CD4-positive, alpha-beta T cell (primary cell): ENCODE results near the gene MSANTD1. TPM values are rescaled to one million over a fixed set of nuclear protein-coding genes. Genes with fewer than 3 reads are reported as not detected.

Experiments used
- ATAC-seq: fragments of 200-7000 bp; cut with Tn5 transposase; one replicate; pipeline ENCODE4 v1.10.0; 2022; ENCODE audit warnings: mild to moderate bottlenecking; ENCODE audit not compliant: poor library complexity
- CTCF ChIA-PET: fragments of 350-600 bp; sonication (Branson Sonifier 250); formaldehyde crosslinking; loops from one replicate; lab custom pipeline; 2021; ENCODE audit warnings: antibody characterized with exemption, inconsistent platforms; lab: Charles Lee
- POLR2A ChIA-PET: fragments of 350-600 bp; sonication (Branson Sonifier 250); formaldehyde crosslinking; loops from one replicate; lab custom pipeline; 2021; ENCODE audit warnings: antibody characterized with exemption, inconsistent platforms; lab: Charles Lee
- DNase-seq, 14 experiments: peaks; one replicate each; pipeline ENCODE4 v3.0.0-alpha.2; 2013 to 2020; ENCODE audit warnings: mixed read lengths in 2 of 14
- H3K27ac ChIP-seq, 2 donors: one replicate each; pipeline versions ENCODE4 v1.5.1 to v1.7.0; 2013; ENCODE audit warnings: low read length in 2 of 2, low read depth in 1 of 2, mild to moderate bottlenecking in 1 of 2
- H3K27me3 ChIP-seq, 2 experiments: 1 replicate in 1 of 2; 2 replicates in 1 of 2; pipeline versions ENCODE4 v1.6.1 to v1.7.0; 2013; ENCODE audit warnings: low read length in 2 of 2, control low read depth in 1 of 2, mild to moderate bottlenecking in 1 of 2, moderate library complexity in 1 of 2; ENCODE audit not compliant: insufficient read depth in 2 of 2, control insufficient read depth in 1 of 2
- H3K36me3 ChIP-seq: one replicate; pipeline ENCODE4 v1.6.1; 2013; ENCODE audit warnings: low read length, control low read depth; ENCODE audit not compliant: insufficient read depth
- H3K4me1 ChIP-seq: one replicate; pipeline ENCODE4 v1.6.1; 2013; ENCODE audit warnings: low read length, control low read depth; ENCODE audit not compliant: insufficient read depth
- H3K4me3 ChIP-seq: one replicate; pipeline ENCODE4 v1.5.1; 2013; ENCODE audit warnings: mild to moderate bottlenecking, low read length, moderate library complexity
- H3K9me3 ChIP-seq, 2 experiments: 1 replicate in 1 of 2; 2 replicates in 1 of 2; pipeline versions ENCODE4 v1.6.1 to v1.7.0; 2013; ENCODE audit warnings: low read length in 2 of 2, mild to moderate bottlenecking in 2 of 2, control low read depth in 1 of 2, moderate library complexity in 1 of 2; ENCODE audit not compliant: control insufficient read depth in 1 of 2, insufficient read depth in 1 of 2
- H3K27ac Mint-ChIP-seq: one replicate; pipeline ENCODE4 v1.8.0; 2020; ENCODE audit warnings: mixed read lengths
- H3K27me3 Mint-ChIP-seq: one replicate; pipeline ENCODE4 v1.8.0; 2021; ENCODE audit warnings: mixed read lengths
- H3K36me3 Mint-ChIP-seq: one replicate; pipeline ENCODE4 v1.8.0; 2021; ENCODE audit warnings: low read depth, mixed read lengths
- H3K4me1 Mint-ChIP-seq: one replicate; pipeline ENCODE4 v1.8.0; 2021; ENCODE audit warnings: low read depth, mixed read lengths
- H3K4me3 Mint-ChIP-seq: one replicate; pipeline ENCODE4 v1.8.0; 2020; ENCODE audit warnings: mild to moderate bottlenecking, mixed read lengths
- H3K9me3 Mint-ChIP-seq: one replicate; pipeline ENCODE4 v1.8.0; 2020; ENCODE audit warnings: mixed read lengths
- intact Hi-C, 2 experiments: fragments of 100-400 bp; cut with DNase I in 1 of 2; cut with micrococcal nuclease in 1 of 2; formaldehyde crosslinking; loops; one replicate each; pipeline versions ENCODE4 v1.15.1 to v1.9.0; 2023 to 2025; cut with DNase I, micrococcal nuclease
- total RNA-seq, 174 experiments: library from RNA in 2 of 174; stranded (reverse) in 2 of 174; gene quantifications; one replicate each; pipeline ENCODE4 v1.2.3 and lab custom pipeline; 2021 to 2026
- TF ChIP-seq, protein P1 (sequence below): fragments of 200-600 bp; IDR thresholded peaks from one replicate; pipeline ENCODE4 v1.8.0; 2022; ENCODE audit warnings: antibody characterized with exemption, mild to moderate bottlenecking

The MSANTD1 gene
- total RNA-seq, 2 experiments from 2014 or later, result 0.67 to 0.74 TPM

DNA sequence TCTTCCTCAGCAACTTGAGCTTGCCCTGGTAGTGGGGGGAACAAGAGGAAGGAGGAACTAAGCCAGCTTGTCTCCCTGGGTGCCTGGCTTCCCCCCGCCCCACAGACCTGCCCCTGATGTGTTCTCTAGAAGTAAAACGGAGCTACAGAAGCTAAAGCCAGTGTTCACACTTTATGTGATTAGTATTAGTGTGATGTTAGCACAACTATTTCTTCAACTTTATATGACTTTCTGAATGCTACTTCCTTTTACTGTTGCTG is 54.5 kb downstream of the MSANTD1 start:
- POLR2A ChIA-PET, result interaction anchor here (1.9 kb wide), 1 partner anchor 10 kb away, joined by 7 read pairs; no protein-coding TSS in a partner anchor
- Mint-ChIP-seq H3K36me3 (no peaks in the 10 kb centered on the region), H3K4me1 (peaks cover 84% of the 10 kb centered on the region), H3K9me3 (no peaks in the 10 kb centered on the region), H3K4me3 (peak overlapping the region; percentile 85), H3K27me3 (no peaks in the 10 kb centered on the region), H3K27ac (peak overlapping the region; percentile 85)
- DNase-seq, result peak in 1 of 14 experiments; percentile 22
- no peak for ATAC-seq
- TF ChIP-seq, protein P1, sequence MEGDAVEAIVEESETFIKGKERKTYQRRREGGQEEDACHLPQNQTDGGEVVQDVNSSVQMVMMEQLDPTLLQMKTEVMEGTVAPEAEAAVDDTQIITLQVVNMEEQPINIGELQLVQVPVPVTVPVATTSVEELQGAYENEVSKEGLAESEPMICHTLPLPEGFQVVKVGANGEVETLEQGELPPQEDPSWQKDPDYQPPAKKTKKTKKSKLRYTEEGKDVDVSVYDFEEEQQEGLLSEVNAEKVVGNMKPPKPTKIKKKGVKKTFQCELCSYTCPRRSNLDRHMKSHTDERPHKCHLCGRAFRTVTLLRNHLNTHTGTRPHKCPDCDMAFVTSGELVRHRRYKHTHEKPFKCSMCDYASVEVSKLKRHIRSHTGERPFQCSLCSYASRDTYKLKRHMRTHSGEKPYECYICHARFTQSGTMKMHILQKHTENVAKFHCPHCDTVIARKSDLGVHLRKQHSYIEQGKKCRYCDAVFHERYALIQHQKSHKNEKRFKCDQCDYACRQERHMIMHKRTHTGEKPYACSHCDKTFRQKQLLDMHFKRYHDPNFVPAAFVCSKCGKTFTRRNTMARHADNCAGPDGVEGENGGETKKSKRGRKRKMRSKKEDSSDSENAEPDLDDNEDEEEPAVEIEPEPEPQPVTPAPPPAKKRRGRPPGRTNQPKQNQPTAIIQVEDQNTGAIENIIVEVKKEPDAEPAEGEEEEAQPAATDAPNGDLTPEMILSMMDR, result no peak
- no peak overlapping the region for H3K27ac ChIP-seq
- H3K27me3 ChIP-seq, result no peaks in the 10 kb centered on the region
- CTCF ChIA-PET, result interaction anchor here (0.9 to 1.1 kb wide), 2 partner anchors 21 to 43 kb away, joined by 4 to 5 read pairs; no protein-coding TSS in a partner anchor
- no peaks in the 10 kb centered on the region for H3K9me3 ChIP-seq
- H3K36me3 ChIP-seq, result no peaks in the 10 kb centered on the region
- H3K4me3 ChIP-seq, result no peak overlapping the region
- intact Hi-C loops, result loop anchor here in 1 of 2 experiments (10.0 kb wide), 1 partner anchor 51 kb away; no protein-coding TSS in a partner anchor
- peaks cover 52% of the 10 kb centered on the region for H3K4me1 ChIP-seq

DNA sequence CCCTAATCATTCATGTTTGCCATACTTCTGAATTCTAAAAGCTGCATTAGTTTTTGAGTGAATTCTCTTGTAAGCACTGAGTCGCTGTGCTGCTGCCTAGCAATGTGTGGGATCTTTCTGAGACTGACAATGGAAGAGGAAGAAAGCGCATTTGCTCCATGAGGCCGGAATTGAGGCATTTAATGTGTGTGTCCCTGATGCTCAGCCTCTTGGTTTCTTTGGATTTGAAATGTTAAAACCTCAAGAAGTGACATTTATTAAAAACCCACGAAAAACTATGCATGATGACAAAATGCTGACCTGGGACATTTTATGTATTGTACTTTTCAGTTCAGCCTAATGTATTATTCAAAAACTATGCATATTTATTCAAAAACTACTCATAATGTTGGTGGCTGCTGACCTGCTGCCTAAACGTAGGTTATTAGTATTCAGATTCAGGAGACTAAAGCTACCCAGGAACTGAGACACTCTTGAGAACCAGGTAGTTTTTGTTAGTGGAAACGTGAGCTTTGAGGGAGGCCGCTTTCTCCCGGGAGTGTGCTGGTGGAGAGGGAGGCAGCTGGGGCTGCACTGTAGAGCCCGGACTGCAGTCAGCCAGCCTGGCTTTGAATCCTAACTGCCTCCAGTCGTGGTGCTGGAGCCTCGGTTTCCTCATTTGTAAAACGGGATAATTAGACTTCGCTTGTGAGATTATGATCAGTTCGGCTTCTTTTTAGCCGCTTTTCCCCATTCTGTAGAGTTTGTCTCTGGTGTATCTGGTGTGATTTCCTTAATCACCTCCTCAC is 55.2 kb downstream of the MSANTD1 start:
- Mint-ChIP-seq H3K4me3 (peak overlapping the region; percentile 85), H3K36me3 (no peaks in the 10 kb centered on the region)
- DNase-seq, result no peak

DNA sequence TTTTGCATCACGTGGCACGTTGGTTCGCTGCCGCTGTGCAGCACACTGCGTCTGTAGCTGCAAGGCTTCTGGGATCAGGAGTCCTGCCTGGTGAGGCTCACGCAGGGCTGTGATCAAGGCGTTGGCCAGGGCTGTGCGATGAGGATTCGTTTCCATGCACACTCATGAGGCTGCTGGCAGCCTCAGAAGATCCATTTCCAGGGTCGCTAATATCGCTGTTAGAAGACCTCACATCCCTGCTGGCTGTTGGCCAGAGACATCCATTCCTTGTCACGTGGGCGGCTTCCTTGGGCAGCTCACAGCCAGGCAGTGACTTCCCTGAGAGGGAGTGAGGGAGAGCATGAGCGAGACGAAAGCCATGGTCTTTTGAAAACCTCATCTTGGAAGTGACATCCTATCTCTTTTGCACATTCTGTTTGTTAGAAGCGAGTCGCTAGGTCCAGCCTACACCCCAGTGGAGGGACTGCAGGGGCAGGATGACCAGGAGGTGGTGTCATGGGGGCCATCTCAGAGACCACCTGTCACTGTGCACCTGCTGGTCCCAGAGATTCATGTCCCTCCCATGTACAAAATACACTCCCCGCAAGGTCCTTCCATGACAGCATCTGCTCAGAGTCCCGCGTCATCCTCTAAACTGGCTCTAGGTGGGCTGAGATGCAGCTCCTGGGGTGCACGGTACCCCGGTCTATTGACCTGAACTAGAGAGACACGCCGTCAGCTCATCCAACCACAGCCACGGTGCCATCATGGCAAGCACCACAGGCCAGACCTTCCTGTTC is 56.1 kb downstream of the MSANTD1 start:
- Mint-ChIP-seq H3K27me3 (no peaks in the 10 kb centered on the region), H3K4me1 (peaks cover 72% of the 10 kb centered on the region), H3K9me3 (no peaks in the 10 kb centered on the region), H3K27ac (peak overlapping the region; percentile 85), H3K36me3 (no peaks in the 10 kb centered on the region), H3K4me3 (peak overlapping the region; percentile 65)
- Histone ChIP-seq H3K36me3 (no peaks in the 10 kb centered on the region), H3K9me3 (no peaks in the 10 kb centered on the region), H3K4me1 (peaks cover 52% of the 10 kb centered on the region), H3K27me3 (no peaks in the 10 kb centered on the region), H3K27ac (no peak overlapping the region), H3K4me3 (no peak overlapping the region)
- ChIA-PET CTCF (no interaction called here), POLR2A (interaction anchor here (1.8 kb wide), 1 partner anchor 102 kb away, joined by 4 read pairs; no protein-coding TSS in a partner anchor)
- peak in 1 of 14 experiments; percentile 33 for DNase-seq
- ATAC-seq, result no peak
- TF ChIP-seq, protein P1, result no peak
- intact Hi-C loops, result loop anchor here in 1 of 2 experiments (10.0 kb wide), 1 partner anchor 50 kb away; no protein-coding TSS in a partner anchor

More for the DNA sequence above, 55.2 kb downstream of the MSANTD1 start:
- POLR2A ChIA-PET, result no interaction called here
- no peaks in the 10 kb centered on the region for H3K9me3 ChIP-seq
- Mint-ChIP-seq H3K4me1 (peaks cover 81% of the 10 kb centered on the region), H3K27ac (peak overlapping the region; percentile 85), H3K27me3 (no peaks in the 10 kb centered on the region), H3K9me3 (no peaks in the 10 kb centered on the region)
- intact Hi-C loops, result loop anchor here in 1 of 2 experiments (10.0 kb wide), 1 partner anchor 51 kb away; no protein-coding TSS in a partner anchor
- no peaks in the 10 kb centered on the region for H3K27me3 ChIP-seq
- H3K4me3 ChIP-seq, result no peak overlapping the region
- peaks cover 52% of the 10 kb centered on the region for H3K4me1 ChIP-seq
- TF ChIP-seq, protein P1, result no peak
- H3K27ac ChIP-seq, result no peak overlapping the region
- CTCF ChIA-PET, result interaction anchor here (0.6 kb wide), 1 partner anchor 8 kb away, joined by 3 read pairs; no protein-coding TSS in a partner anchor
- ATAC-seq, result no peak
- H3K36me3 ChIP-seq, result no peaks in the 10 kb centered on the region
